NT2/D1 (cell line): ENCODE measurements around the gene ARMH2.

Source experiments
- SUZ12 ChIP-seq: IDR thresholded peaks from 2 replicates; pipeline ENCODE4 v1.6.1; 2011; ENCODE audit not compliant: insufficient read length, insufficient read depth; ENCODE audit errors: extremely low read depth
- YY1 ChIP-seq: IDR thresholded peaks from 2 replicates; pipeline ENCODE4 v1.6.1; 2011; ENCODE audit not compliant: insufficient read length, insufficient read depth
- ZNF274 ChIP-seq: IDR thresholded peaks from 2 replicates; pipeline ENCODE4 v1.6.1; 2011; ENCODE audit warnings: mild to moderate bottlenecking, low read depth, low read length

DNA sequence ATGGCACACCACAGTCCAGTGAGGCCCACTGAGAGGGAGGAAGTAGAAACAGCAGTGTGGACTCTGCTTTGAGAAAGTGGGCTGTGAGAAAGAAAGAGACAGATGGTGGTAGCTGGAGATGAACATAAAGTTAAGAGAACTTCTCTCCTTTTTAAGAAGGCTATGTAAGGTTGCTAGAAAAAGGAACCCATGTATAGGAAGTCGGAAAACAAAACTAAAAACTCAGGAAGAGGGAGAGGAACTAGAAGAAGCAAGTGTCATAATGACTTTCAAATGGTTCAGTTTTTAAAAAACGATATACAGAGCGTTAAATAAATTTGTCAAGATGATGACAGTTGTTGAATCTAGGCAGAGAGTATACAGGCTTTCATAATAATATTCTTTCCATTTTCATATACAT, 49.4 kb downstream of the ARMH2 start:
- TF ChIP-seq ZNF274 (no peak), YY1 (no peak), SUZ12 (no peak)
